ENCODE data around the gene SSC5D. TPM values are rescaled to one million over a fixed set of nuclear protein-coding genes. Genes with fewer than 3 reads are reported as not detected.

The SSC5D gene
- total and polyA plus RNA-seq, 9 of the 15 experiments (the other 6 are each of a cell fraction or from before 2014, with no cell fraction given): 0.04 to 0.71 (median 0.14) TPM; not detected in 2

GRCh38 chr19:55461259-55461973, 26.8 kb upstream of the SSC5D start, which contains the start of gene ISOC2 (continued):
- TF ChIP-seq NKRF (IDR thresholded peaks at IDR 0.05; ENCODE audit: borderline replicate concordance) (peak; percentile 90), HMGN3 (IDR thresholded peaks at IDR 0.05; ENCODE audit: borderline replicate concordance, extremely low read depth, insufficient read length, low read depth, low read length) (peak; percentile 36), ZNF41 (CRISPR knock-in tag; conservative IDR thresholded peaks at IDR 0.05) (no peak), JUN (IDR thresholded peaks at IDR 0.05; ENCODE audit: borderline replicate concordance, low read depth, low read length) (peak; percentile 66; the same call in 1 of the 2 replicates), JUN (CRISPR knock-in tag; IDR thresholded peaks at IDR 0.05; ENCODE audit: borderline replicate concordance) (peak; percentile 81; the same call in 1 of the 2 replicates), SPI1 (IDR thresholded peaks at IDR 0.05; ENCODE audit: borderline replicate concordance, low read depth, low read length) (no peak), ZNF830 (CRISPR knock-in tag; IDR thresholded peaks at IDR 0.05) (0 out of 2 replicates have a peak, but pooled peaks have one; percentile 48), ZFX (CRISPR knock-in tag; IDR thresholded peaks at IDR 0.05) (peak; percentile 74), ETV6 (IDR thresholded peaks at IDR 0.05; ENCODE audit: borderline replicate concordance in 1 of 2, low read depth in 2 of 2, low read length in 1 of 2) (no peak), ETV6 (CRISPR knock-in tag; IDR thresholded peaks at IDR 0.05; ENCODE audit: borderline replicate concordance) (no peak), HDAC8 (tag; IDR thresholded peaks at IDR 0.05) (0 out of 2 replicates have a peak, but pooled peaks have one; percentile 66), TFAM (CRISPR knock-in tag; conservative IDR thresholded peaks at IDR 0.05) (no peak), ZNF696 (CRISPR knock-in tag; conservative IDR thresholded peaks at IDR 0.05) (no peak), POLR2AphosphoS5 (IDR thresholded peaks at IDR 0.05; ENCODE audit: control insufficient read depth, insufficient read depth, low read depth, low read length) (peak; percentile 64; the same call in 1 of the 2 replicates), FIP1L1 (IDR thresholded peaks at IDR 0.05; ENCODE audit: low read depth, low read length, poor library complexity, severe bottlenecking) (peak; percentile 80), ZNF507 (tag; conservative IDR thresholded peaks at IDR 0.05) (no peak), RBFOX2 (IDR thresholded peaks at IDR 0.05; ENCODE audit: low read depth, low read length) (peak; percentile 96), NR0B1 (IDR thresholded peaks at IDR 0.05; ENCODE audit: partially characterized antibody) (no peak), ZNF311 (CRISPR knock-in tag; IDR thresholded peaks at IDR 0.05) (no peak)
- TF ChIP-seq, protein P1, sequence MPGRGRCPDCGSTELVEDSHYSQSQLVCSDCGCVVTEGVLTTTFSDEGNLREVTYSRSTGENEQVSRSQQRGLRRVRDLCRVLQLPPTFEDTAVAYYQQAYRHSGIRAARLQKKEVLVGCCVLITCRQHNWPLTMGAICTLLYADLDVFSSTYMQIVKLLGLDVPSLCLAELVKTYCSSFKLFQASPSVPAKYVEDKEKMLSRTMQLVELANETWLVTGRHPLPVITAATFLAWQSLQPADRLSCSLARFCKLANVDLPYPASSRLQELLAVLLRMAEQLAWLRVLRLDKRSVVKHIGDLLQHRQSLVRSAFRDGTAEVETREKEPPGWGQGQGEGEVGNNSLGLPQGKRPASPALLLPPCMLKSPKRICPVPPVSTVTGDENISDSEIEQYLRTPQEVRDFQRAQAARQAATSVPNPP (IDR thresholded peaks at IDR 0.05; ENCODE audit: borderline replicate concordance, insufficient read depth, insufficient read length): no peak
